Left lobe of liver (tissue), 2 donors: ENCODE measurements around the gene ZNF518A. TPM values are rescaled to one million over a fixed set of nuclear protein-coding genes. Genes with fewer than 3 reads are reported as not detected.
"Not testable (repeated sequence)": the region's sequence is repeated elsewhere in the genome, so short reads cannot be mapped to it uniquely, and the experiment has no call there.

ENCODE experiments used
- ATAC-seq: fragments of 200-7000 bp; cut with Tn5 transposase; one replicate; pipeline ENCODE4 v1.9.1; 2020; ENCODE audit warnings: mild to moderate bottlenecking, moderate library complexity
- DNase-seq: peaks from one replicate; pipeline ENCODE4 v3.0.0-alpha.2; 2020; ENCODE audit warnings: low spot score
- total RNA-seq: library from RNA; stranded (reverse); gene quantifications from one replicate; pipeline ENCODE4 v1.2.1, GENCODE V29; 2021
- donor health status: DM: no; HTN: no; CAD: no; lungs with moderate emphysema.
- donor health status: DM: no; HTN: yes; CAD: no.

The ZNF518A gene
- total RNA-seq, 1 donor from 2014 or later = 8.7 TPM

DNA sequence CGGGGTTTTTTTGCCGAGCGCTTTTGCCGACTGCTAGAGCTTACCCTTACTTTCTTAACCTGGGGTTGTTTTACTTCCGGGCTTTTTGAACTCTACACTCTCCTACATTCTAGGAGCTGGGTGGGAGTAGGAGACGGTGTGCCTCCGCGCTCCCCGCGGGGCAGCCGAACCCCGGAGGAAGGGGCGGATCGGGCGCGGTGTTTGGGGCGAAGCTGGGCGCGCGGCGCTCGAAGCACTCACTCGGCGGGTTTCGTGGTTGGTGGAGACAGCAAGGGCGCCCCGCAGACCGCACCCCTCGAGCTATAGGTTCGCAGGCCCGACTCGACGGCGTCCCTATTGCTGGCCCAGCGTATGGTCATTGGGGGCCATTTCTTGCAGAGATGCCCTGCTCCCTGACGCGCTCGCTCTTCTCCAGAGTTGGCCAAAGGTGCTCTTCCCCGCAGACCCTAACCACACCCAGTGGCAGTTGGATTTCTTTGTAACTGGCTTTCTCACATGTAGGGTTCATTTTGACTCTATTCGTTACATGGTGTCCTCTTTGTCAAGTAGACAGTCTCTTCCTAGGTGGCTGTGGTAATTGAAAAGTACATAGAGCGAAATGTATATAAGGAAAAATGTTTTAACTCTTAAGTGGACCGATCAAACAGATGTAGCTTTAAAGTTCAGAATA lies 364 bp downstream of the ZNF518A start:
- ATAC-seq = peak; percentile 80

DNA sequence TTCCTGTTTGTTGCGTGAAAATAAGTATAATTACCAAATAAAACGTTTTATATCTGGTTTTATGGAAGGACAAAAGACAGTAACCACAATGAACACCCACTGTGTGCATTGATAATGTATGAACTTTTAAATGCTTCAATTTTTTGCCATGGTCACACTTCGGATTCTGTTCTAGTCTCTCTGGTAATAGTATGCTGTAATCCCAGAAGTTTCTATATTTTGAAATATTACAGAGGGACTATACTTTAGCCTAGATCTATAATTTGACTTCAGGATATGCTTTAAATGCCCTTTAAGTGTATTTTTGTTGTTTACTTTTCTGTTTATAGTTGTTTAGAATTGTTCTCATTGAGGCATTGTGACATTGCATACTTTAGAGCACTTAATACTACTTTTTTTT lies 1.5 kb downstream of the ZNF518A start:
- DNase-seq (no peak), ATAC-seq (no peak)

More for the DNA sequence above, 364 bp downstream of the ZNF518A start:
- no peak for DNase-seq

DNA sequence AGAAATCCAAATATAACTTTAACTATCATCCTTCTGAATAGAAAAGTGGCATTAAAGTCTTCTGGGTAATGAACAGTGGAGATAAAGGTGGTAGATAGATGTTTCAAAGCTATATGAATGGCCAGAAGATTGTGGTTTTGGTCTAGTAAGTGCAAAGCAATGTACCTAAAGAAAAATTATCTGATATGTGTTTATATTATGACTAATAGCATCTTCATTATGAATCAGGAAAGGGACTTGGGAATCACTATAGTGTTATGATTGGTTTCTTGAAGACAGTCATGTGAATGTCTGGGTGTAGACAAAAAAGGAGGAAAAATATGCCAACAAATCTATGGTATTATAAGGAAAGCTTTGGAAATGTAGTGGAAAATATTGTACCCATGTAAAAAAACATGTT lies 3.0 kb downstream of the ZNF518A start:
- DNase-seq (no peak), ATAC-seq (no peak)

DNA sequence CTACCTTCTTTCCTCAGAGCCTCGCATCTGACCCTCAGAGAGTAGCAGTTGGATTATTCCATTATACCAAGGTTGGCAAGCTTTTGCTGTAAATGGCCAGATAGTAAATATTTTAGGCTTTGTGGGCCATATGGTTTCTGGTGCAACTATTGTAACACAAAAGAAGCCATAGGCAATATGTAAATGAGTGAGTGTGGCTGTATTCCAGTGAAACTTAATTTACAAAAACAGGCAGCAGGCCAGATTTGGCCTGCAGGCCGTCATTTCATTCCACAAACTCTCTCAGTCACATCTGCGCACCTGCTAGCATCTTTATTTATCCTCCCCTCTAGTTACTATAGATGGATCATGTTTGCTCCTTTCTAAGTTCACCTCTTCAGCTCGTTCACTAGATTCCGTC lies 6.7 kb downstream of the ZNF518A start:
- DNase-seq = no peak
- no peak for ATAC-seq

DNA sequence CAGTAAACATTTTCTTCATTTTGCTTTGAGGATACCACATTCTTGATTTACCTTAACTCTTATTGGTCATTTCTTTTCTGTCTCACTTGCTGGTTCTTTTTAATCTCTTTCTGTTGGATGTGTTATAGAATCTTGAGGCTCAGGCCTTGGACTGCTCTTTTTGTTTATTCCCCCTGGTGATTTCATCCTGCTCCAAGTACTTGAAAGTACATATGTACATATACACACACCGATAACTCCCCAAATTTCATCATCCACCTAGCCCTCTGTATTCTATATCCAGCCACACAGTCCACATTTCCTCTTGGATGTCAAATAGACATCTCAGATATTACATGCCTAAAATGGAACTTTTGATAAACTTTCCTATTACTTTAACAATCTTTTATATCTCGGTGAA lies 7.5 kb downstream of the ZNF518A start:
- DNase-seq (no peak), ATAC-seq (no peak)

DNA sequence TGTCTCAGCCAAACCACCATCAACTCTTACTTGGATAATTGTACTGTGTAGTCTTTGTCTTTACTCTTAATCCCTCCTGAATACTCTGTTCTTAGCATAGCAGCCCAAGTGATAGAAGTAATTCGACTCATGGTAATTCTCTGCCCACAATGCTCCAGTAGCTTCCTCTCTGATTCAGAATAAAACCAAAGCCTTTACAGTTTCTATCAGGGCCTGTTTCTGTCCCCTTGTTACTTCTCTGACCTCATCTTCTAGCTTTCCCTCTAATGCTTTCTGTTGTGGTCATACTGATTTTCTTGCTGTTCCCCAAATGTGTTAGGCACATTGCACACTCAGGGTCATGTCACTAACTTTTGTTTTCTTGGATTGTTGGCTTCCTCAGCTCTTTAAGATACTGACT lies 8.0 kb downstream of the ZNF518A start:
- no peak for DNase-seq

DNA sequence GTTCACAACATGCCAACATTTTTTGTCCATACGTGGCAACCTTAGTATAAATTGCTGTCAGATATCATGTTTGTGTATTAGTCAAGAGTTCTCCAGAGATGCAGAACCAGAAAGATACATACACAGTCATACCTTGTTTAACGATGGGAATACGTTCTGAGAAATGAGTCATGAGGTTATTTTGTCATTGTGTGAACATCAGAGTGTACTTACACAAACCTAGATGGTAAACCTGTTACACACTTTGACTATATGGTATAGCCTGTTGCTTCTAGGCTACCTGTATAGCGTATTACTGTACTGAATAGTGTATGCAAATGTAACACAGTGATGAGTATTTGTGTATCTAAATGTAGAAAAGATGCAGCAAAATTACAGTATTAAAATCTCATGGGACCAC lies 22.3 kb downstream of the ZNF518A start:
- no peak for ATAC-seq
- DNase-seq = no peak

More for the DNA sequence above, 8.0 kb downstream of the ZNF518A start:
- ATAC-seq = no peak

DNA sequence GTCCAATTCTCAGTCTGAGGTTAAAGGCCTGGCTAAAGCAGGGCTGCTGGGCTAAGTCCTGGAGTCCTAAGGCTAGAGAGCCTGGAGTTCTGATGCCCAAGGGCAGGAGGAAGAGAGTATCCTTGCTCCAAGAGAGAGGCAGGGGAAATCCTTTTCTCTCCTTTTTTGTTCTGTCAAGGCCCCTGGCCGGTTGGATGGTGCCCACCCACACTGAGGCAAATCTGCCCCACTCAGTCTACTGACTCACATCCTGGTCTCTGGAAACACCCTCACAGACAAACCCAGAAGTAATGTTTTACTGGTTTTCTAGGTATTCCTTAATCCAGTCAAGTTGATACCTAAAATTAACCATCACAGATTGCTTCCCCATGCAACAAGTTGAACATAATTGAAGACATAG lies 23.0 kb downstream of the ZNF518A start:
- no peak for DNase-seq
- no peak for ATAC-seq

DNA sequence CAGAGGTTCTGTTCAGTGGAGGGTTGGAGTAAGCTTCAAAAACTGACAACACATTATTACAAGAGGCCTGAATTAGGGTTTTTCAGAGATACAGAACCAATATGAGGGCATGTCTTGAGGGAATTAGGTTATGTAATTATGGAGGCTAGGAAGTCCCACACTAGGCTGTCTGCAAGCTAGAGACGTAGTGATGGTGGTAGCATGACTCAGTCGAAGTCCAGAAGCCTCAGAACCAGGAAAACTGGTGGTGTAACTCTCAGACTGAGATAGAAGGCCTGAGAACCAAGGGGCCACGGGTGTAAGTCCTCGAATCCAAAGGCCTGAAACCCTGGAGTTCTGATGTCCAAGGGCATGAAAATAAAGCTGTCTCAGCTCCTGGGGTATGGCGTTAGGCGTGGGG lies 35.6 kb downstream of the ZNF518A start:
- no peak for DNase-seq

DNA sequence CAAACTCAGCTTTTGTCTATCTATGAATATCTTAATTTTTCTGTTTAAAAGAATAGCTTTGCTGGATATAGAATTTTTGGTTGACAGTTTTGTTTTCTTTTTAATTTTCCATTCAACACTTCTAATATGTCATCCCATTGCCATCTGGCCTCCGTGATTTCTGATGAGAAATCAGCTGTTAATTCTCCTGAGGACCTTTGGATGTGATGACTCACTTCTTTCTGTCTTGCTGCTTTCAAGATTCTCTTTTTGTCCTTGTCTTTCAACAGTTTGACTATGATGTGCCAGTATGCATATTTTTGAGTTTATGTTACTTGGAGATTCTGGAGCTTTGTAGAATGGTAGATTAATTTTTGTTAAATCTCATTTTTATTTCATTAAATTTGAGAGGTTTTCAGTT lies 38.4 kb downstream of the ZNF518A start:
- DNase-seq (no peak), ATAC-seq (no peak)

More for the DNA sequence above, 35.6 kb downstream of the ZNF518A start:
- no peak for ATAC-seq

DNA sequence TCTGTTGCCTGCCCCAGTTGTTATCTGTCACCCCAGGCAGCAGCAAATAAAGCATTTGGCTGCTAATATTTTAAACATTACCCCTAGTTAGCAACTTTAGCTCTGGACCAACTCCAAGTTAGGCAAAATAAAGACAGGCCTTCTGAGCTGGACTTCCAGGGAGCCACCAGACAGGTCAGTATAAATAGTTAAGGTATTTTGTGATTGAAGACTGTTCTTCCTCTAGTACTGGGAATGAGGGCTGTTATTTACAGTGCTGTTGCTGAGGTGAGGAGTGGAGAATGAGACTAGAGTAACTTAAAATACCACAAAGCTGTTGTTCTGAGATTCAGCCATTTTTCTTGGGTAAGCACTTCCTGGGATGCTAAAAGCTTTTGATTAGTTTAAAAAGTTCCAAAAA lies 40.1 kb downstream of the ZNF518A start:
- ATAC-seq = no peak
- DNase-seq = no peak

DNA sequence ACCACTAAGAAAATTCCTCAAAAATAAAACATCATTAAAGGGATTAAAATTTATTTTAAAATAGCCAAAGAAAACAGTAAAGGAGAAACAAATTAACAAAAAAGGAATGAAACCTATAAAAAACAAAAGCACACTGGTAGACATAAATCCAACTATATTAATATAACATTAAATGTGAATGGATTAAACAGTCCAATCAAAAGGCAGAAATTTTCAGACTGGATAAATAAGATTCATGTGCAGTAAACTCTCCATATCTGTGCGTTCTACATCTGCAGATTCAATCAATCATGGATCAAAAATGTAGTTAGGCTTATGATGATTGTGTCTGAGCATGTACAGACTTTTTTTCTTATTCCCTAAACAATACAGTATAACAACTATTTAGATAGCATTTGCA lies 42.6 kb downstream of the ZNF518A start:
- no peak for ATAC-seq

DNA sequence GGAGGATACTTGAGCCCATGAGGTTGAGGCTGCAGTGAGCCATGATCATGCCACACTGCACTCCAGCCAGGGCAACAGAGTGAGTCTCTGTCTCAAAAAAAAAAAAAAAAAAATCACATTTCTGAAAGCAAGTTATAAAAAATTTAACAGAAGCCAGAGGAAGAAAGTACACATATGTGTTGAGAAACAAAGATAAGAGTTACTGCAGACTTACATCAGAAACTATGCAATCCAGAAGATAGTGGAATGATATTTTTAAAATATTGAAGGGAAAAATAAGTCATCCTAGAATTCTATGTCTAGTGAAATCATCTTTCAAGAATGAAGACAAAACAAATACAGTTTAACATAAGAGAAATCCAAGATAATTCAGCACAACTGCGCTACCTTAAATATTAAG lies 46.9 kb downstream of the ZNF518A start:
- ATAC-seq (no peak), DNase-seq (no peak)

More for the DNA sequence above, 42.6 kb downstream of the ZNF518A start:
- no peak for DNase-seq

DNA sequence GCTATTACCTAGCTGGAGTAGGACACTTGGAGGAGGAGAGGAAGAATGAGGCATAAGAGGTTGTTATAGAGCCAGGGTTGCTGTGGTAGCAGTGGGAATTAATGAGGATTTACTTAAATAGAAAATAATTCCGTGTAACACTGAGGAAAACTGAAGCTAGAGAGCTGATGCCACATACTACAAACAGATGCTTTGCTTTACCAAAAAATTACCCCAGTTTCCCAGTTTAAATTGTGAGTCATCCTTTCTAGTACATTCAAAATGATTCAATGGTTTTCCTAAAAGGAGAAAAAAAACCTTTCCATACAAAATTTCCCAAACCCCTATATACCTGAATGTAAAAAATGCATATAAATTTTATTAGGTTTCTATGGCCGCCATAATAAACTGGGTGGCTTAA lies 58.3 kb downstream of the ZNF518A start:
- ATAC-seq (no peak), DNase-seq (no peak)

DNA sequence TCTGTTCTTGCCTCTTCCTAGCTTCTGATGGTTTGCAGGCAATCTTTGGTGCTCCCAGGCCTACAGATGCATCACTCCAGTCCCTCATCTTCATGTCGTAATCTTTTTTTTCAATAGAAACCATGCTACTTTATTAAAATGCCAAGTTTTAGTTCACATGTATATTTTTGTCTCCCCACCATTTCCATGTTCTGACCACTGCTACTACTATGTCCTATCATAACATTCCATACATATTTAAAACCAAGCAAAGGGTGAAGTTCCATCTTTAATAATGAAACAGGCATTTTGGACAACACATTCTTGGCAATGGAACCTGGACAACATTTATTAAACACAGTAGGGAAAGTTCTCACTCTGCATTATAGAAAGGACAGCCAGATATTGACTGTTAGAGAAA lies 58.8 kb downstream of the ZNF518A start:
- ATAC-seq (no peak), DNase-seq (no peak)

DNA sequence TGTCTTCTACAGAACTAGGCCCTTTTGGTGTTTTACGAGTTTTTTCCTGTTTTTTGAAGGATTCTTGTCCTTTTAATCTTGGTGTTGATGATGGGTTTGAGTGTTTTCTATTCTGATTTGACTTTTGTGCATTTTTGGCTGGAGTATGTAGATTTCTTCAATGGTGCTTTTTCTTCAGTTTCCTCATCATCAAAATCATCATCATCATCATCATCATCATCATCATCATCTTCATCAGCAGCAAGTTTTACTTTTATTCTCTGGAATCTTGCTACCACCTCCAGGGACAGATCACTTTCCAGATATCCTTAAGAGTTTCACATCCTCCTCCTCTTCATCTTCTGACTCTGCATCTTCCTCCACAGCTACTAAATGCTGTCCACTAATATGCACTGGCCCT lies 59.4 kb downstream of the ZNF518A start:
- not testable (repeated sequence) for DNase-seq, ATAC-seq

DNA sequence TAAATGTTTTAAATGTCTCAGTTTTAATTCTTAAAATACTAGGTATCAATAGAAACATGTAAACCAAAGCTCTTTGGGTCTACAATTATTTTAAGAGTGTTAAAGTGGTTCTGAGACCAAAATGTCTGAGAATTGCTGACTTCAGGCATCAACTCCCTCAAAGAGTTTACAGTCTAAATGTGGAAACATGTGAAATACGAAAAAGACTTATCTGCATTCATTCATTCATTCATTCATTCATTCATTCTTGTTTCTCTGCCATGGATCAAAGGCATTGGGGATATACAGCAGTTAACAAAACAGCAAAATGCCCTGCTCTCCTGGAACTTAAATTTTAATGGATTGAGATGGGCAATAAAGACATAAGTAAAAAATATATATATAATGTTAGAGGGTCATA lies 71.4 kb downstream of the ZNF518A start:
- no peak for DNase-seq
- ATAC-seq = no peak

DNA sequence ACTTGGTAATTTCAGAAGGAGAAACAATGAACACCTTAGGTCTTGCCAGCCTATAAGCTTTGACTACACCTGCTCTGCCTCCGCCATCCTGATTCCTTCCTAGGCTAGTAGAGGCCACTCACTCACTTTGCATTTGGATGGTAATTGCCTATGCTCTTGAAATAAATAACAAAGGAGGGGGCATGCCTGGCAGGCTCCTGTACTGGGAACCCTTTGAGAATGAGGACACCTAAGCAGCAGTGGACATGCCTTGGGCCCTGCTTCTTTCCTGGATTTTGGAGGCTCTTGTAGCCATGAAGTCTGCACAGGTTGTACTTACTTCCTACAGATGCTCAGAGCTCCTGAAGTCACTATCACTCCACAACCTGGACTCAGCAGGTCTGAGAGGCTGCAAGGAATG lies 75.5 kb downstream of the ZNF518A start:
- no peak for ATAC-seq
- DNase-seq = no peak

DNA sequence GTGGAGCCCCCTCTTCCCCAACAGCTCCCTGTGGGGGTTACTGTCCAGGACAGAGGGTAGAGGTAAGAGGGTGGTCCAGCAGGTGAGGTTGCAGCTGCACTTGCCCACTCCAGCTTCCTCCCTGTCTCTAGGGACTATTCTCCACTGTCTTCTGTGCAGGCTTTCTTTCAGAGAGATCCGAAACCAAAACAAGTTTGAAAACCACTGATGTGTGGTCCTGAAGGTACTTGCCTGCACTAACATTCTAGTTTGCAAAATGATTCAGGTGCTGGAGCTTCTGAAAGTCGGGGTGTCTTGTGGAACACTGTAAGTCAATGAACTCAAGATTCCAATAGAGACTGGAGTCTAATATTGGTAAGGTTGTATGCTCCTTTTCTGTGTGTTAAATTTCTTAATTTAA lies 78.2 kb downstream of the ZNF518A start:
- DNase-seq = no peak
- ATAC-seq = no peak

DNA sequence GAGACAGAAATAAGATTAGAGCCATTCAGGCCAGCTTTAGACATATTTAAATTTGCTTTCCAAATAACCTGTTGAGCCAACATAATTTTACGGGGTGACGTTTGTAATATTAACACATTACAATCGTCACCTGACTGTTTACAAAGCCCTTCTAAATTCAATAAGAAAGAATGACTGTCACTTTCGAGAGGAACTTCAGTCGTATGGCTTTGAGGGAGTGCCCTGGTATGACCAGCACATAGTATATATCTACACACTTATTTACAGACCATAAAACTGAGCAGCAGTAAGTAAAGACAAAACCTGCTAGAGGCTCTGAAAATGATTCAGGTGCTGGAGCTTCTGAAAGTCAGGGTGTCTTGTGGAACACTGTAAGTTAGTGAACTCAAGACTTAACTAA lies 78.8 kb downstream of the ZNF518A start:
- no peak for ATAC-seq
- DNase-seq = no peak

DNA sequence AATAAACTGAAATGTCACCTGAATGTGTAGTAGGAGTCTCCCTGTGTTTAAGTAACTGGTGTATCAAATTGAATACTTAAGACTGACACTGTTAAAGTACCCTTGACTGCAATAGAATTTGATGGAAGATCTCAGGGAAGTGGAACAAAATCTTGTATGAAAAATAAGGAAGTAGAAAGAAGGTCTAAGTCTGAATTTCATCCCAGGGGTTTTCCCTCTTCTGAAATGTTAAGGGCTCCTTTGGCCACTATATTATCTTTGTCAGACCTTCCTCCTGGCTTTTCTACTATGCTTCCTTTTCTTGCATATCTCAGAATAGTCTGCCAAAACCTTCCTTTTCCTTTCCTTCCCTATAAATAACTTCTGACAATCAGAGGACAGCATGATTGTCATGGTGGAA lies 81.7 kb downstream of the ZNF518A start:
- no peak for ATAC-seq
- no peak for DNase-seq

DNA sequence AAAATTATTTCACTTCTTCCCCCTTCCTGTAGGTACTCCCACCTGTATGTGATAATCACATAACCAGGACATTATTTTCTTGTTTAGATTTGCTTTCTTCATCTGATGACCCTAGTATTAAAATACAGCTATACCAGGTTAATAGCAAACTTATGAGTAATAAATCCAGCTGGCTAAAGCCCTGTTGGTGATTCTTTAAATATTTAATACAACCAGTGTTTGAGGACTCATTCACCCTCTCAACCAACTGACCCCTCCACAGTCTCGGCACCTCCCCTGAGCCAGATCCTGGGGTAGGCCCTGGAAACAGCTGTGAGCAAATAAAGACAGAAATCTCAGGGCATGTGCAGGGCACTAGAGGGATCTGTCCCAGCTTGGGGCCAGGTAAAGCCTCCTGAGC lies 82.8 kb downstream of the ZNF518A start:
- ATAC-seq (no peak), DNase-seq (no peak)
